Osteoblast (primary cell): Measurements from ENCODE around the gene ZBTB5. TPM values are rescaled to one million over a fixed set of nuclear protein-coding genes. Genes with fewer than 3 reads are reported as not detected.
A peak's percentile ranks its signal among the peaks of the same experiment; 100 is the strongest.

Source experiments
- DNase-seq: peaks from one replicate; pipeline ENCODE4 v3.0.0; 2011; ENCODE audit warnings: low spot score, mixed read lengths; ENCODE audit not compliant: insufficient read length; ENCODE audit errors: missing footprints
- H2AFZ ChIP-seq: 2 replicates; pipeline ENCODE4 v1.6.0; 2011; ENCODE audit warnings: mild to moderate bottlenecking, low read length
- H3K27ac ChIP-seq: 2 replicates; pipeline ENCODE4 v1.5.1; 2011; ENCODE audit warnings: mild to moderate bottlenecking, low read depth, low read length, moderate library complexity
- H3K27me3 ChIP-seq: 2 replicates; pipeline ENCODE4 v1.6.0; 2012; ENCODE audit warnings: mild to moderate bottlenecking, control low read depth, inconsistent platforms, low read length, moderate library complexity; ENCODE audit not compliant: insufficient read depth
- H3K36me3 ChIP-seq: 2 replicates; pipeline ENCODE4 v1.5.1; 2011; ENCODE audit warnings: mild to moderate bottlenecking, low read length, control low read depth, moderate library complexity; ENCODE audit not compliant: insufficient read depth
- H3K4me1 ChIP-seq: 2 replicates; pipeline ENCODE4 v1.5.1; 2011; ENCODE audit warnings: mild to moderate bottlenecking, low read length, control low read depth, moderate library complexity; ENCODE audit not compliant: insufficient read depth
- H3K4me2 ChIP-seq: 2 replicates; pipeline ENCODE4 v1.6.0; 2011; ENCODE audit warnings: mild to moderate bottlenecking, low read length; ENCODE audit not compliant: insufficient read depth
- H3K4me3 ChIP-seq: fragments of 200-600 bp; sonication (generic); 3 replicates; pipeline ENCODE4 v1.5.1; 2012; ENCODE audit warnings: mild to moderate bottlenecking, low read length, inconsistent platforms; ENCODE audit not compliant: insufficient read depth
- H3K79me2 ChIP-seq: 2 replicates; pipeline ENCODE4 v1.6.0; 2012; ENCODE audit warnings: mild to moderate bottlenecking, low read length, control low read depth, inconsistent platforms; ENCODE audit not compliant: insufficient read depth
- H3K9me3 ChIP-seq: 2 replicates; pipeline ENCODE4 v1.5.1; 2011; ENCODE audit warnings: low read depth, low read length, control low read depth
- H4K20me1 ChIP-seq: 2 replicates; pipeline ENCODE4 v1.6.0; 2012; ENCODE audit warnings: mild to moderate bottlenecking, low read length, control low read depth; ENCODE audit not compliant: insufficient read depth
- total RNA-seq: library from RNA; depleted of rRNA; stranded (reverse); fragments of >200 nt; gene quantifications from 2 replicates; pipeline ENCODE4 v1.2.3, GENCODE V29; 2012
- TF ChIP-seq, protein P1 (sequence below): IDR thresholded peaks from 2 replicates; pipeline ENCODE4 v1.5.1; 2011; ENCODE audit warnings: mild to moderate bottlenecking, low read depth, low read length, moderate library complexity; ENCODE audit errors: extremely low read depth

ZBTB5 gene
- total RNA-seq, 1 donor, result 11.6 TPM

DNA sequence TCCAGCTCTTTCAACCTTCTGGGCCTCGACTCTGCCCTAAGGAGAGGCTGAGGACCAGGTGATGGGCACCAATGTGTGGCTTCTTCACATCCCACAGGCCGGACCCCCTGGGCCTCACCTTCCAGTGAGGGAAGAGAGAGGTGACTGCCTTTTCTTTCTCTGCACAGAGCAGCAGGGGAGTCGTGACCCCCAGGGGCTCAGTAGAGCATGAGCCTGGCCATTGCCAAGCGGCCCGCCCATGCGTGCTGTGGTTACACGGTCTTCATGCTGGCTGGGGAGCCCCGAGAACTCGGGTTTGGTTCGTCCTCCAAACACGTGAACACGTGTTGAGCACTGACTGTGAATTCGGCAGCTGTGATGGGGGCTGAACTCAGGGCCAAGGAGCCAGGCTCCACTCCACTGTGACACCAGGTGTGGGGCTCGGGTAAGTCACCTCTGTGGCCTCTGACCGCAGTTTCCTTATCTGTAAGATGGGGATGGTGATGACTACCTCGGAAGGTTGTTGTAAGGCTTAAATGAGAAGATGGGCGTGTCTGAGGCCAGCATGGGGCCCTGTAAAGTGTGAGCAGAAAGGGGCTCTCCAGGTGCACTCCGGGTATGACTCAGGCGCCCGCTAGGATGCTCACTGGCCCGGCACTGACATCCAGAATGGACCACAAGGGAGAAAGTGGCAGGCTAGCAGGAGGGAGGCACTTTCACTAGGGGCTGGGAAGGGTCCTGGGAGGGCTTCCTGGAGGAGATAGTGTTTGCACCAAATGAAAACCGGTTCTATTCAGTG is 56.1 kb downstream of the ZBTB5 start:
- peaks cover 3% of the 10 kb centered on the region for H3K4me1 ChIP-seq
- H3K79me2 ChIP-seq, result no peaks in the 10 kb centered on the region
- no peak overlapping the region for H3K27ac ChIP-seq
- TF ChIP-seq, protein P1, sequence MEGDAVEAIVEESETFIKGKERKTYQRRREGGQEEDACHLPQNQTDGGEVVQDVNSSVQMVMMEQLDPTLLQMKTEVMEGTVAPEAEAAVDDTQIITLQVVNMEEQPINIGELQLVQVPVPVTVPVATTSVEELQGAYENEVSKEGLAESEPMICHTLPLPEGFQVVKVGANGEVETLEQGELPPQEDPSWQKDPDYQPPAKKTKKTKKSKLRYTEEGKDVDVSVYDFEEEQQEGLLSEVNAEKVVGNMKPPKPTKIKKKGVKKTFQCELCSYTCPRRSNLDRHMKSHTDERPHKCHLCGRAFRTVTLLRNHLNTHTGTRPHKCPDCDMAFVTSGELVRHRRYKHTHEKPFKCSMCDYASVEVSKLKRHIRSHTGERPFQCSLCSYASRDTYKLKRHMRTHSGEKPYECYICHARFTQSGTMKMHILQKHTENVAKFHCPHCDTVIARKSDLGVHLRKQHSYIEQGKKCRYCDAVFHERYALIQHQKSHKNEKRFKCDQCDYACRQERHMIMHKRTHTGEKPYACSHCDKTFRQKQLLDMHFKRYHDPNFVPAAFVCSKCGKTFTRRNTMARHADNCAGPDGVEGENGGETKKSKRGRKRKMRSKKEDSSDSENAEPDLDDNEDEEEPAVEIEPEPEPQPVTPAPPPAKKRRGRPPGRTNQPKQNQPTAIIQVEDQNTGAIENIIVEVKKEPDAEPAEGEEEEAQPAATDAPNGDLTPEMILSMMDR, result no peak
- no peak overlapping the region for H3K4me3 ChIP-seq
- no peak overlapping the region for H3K4me2 ChIP-seq
- no peaks in the 10 kb centered on the region for H4K20me1 ChIP-seq
- H3K27me3 ChIP-seq, result peaks cover 6% of the 10 kb centered on the region
- no peaks in the 10 kb centered on the region for H3K36me3 ChIP-seq
- H2AFZ ChIP-seq, result no peak overlapping the region
- no peaks in the 10 kb centered on the region for H3K9me3 ChIP-seq
- DNase-seq, result no peak

DNA sequence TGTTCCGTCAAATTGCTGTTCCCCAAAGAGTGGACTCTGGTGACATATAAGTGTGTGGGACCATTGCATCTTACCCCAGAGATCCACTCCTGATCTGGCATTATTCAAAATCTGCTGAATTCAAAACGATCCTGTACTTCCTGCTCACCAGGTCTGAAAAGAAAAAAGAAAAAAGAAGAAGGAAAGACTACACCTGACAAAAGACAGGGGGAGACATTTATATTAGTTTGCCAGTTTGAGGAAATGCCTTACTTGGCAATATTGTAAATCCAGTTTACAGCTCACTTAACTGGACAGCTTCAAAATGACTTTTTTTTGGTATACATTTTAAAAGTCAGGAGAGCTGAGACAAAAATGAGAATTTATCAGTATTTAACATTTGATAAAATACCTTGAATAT is 57.8 kb downstream of the ZBTB5 start:
- H3K27me3 ChIP-seq, result peaks cover 6% of the 10 kb centered on the region
- no peak overlapping the region for H2AFZ ChIP-seq
- no peak overlapping the region for H3K27ac ChIP-seq
- no peaks in the 10 kb centered on the region for H3K9me3 ChIP-seq
- H3K4me1 ChIP-seq, result peaks cover under 1% of the 10 kb centered on the region
- H3K36me3 ChIP-seq, result no peaks in the 10 kb centered on the region
- H3K4me2 ChIP-seq, result no peak overlapping the region
- DNase-seq, result no peak
- no peaks in the 10 kb centered on the region for H3K79me2 ChIP-seq
- TF ChIP-seq, protein P1, result peak; percentile 33
- no peaks in the 10 kb centered on the region for H4K20me1 ChIP-seq
- no peak overlapping the region for H3K4me3 ChIP-seq

DNA sequence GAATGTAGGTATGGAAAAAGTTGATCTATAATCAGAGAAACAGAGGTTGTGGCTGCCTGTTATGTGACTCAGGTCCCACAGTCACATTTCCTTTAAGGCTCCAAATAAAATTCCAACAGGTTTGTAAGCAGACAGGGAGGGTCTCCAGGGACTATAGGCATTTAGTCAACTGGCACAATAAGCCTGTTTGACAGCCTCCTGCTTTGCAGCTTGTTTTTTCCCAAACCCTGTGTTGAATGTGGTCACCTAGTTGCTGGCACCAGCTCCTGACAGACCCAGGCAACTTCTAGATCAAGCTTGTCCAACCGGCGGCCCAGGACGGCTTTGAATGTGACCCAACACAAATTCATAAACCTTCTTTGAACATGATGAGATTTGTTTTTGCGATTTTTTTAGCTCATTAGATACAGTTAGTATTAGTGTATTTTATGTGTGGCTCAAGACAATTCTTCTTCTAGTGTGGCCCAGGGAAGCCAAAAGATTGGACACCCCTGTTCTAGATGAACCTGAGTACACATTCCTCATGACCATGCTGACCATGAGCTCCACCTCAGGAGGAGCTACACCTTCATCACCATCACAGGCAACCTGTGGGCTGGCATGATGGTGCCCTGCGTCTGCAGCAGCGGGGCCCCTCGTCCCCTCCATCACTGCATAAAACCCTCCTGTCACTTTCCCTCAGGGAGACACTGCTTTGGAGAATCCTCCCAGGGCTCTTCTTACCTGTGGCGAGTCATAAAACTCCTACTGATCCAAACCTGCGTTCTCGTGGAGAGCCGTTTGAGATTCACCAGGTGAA is 58.4 kb downstream of the ZBTB5 start:
- no peak for DNase-seq
- no peak overlapping the region for H3K27ac ChIP-seq
- peaks cover 6% of the 10 kb centered on the region for H3K27me3 ChIP-seq
- no peak overlapping the region for H3K4me2 ChIP-seq
- no peaks in the 10 kb centered on the region for H4K20me1 ChIP-seq
- no peaks in the 10 kb centered on the region for H3K9me3 ChIP-seq
- TF ChIP-seq, protein P1, result no peak
- H3K36me3 ChIP-seq, result no peaks in the 10 kb centered on the region
- H3K4me1 ChIP-seq, result no peaks in the 10 kb centered on the region
- no peaks in the 10 kb centered on the region for H3K79me2 ChIP-seq
- H3K4me3 ChIP-seq, result no peak overlapping the region
- H2AFZ ChIP-seq, result no peak overlapping the region

DNA sequence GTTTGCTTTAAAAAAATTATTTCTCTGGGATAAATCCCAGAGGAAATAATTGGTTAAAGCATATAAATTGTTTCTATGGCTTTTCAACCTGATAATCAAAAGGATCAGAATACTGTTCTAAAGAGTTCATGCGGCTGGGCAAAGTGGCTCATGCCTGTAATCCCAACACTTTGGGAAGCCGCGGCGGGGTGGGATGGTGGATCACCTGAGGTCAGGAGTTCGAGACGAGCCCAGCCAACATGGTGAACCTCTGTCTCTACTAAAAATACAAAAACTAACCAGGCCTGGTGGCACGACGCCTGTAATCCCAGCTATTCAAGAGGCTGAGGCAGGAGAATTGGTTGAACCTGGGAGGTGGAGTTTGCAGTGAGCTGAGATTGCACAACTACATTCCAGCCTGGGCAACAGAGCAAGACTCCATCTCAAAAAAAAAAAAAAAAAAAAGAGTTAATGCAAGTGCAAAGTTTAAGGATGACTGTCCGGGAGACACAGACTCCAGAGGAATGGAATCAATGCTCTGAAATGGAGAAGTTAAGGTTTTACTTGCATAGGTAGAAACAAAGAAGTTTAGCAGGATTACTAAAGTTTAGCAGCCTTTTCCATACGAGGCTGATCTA is 59.4 kb downstream of the ZBTB5 start:
- Histone ChIP-seq H3K4me1 (no peaks in the 10 kb centered on the region), H2AFZ (no peak overlapping the region), H3K36me3 (no peaks in the 10 kb centered on the region), H3K79me2 (no peaks in the 10 kb centered on the region), H3K9me3 (no peaks in the 10 kb centered on the region), H3K4me3 (no peak overlapping the region), H4K20me1 (no peaks in the 10 kb centered on the region), H3K27ac (no peak overlapping the region), H3K27me3 (peaks cover 6% of the 10 kb centered on the region), H3K4me2 (no peak overlapping the region)
- TF ChIP-seq, protein P1, result no peak
- no peak for DNase-seq
